IMR-90 (cell line): ENCODE results near the gene XRN1.
"Not testable (repeated sequence)": the region's sequence is repeated elsewhere in the genome, so short reads cannot be mapped to it uniquely, and the experiment has no call there.

Experiments used
- MAFK ChIP-seq: IDR thresholded peaks from 2 replicates; pipeline ENCODE4 v1.6.1; 2012; ENCODE audit warnings: low read depth, low read length, improper control_type of control experiment
- MXI1 ChIP-seq: IDR thresholded peaks from 2 replicates; pipeline ENCODE4 v1.6.1; 2012; ENCODE audit warnings: low read depth, mild to moderate bottlenecking, low read length, moderate library complexity, borderline replicate concordance
- POLR2A ChIP-seq: IDR thresholded peaks from 2 replicates; pipeline ENCODE4 v1.6.1; 2012; ENCODE audit warnings: mild to moderate bottlenecking, low read depth, low read length
- SMC3 ChIP-seq: fragments of 150-350 bp; IDR thresholded peaks from 2 replicates; pipeline ENCODE4 v1.6.1; 2016; ENCODE audit warnings: low read depth, mild to moderate bottlenecking, antibody characterized with exemption, low read length, moderate library complexity
- TF ChIP-seq, protein P1 (sequence below): conservative IDR thresholded peaks from 2 replicates; pipeline ENCODE4 v1.5.1; 2012; ENCODE audit warnings: mild to moderate bottlenecking, low read depth, low read length, improper control_type of control experiment

- TF ChIP-seq, protein P1, sequence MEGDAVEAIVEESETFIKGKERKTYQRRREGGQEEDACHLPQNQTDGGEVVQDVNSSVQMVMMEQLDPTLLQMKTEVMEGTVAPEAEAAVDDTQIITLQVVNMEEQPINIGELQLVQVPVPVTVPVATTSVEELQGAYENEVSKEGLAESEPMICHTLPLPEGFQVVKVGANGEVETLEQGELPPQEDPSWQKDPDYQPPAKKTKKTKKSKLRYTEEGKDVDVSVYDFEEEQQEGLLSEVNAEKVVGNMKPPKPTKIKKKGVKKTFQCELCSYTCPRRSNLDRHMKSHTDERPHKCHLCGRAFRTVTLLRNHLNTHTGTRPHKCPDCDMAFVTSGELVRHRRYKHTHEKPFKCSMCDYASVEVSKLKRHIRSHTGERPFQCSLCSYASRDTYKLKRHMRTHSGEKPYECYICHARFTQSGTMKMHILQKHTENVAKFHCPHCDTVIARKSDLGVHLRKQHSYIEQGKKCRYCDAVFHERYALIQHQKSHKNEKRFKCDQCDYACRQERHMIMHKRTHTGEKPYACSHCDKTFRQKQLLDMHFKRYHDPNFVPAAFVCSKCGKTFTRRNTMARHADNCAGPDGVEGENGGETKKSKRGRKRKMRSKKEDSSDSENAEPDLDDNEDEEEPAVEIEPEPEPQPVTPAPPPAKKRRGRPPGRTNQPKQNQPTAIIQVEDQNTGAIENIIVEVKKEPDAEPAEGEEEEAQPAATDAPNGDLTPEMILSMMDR: not testable (repeated sequence)
- not testable (repeated sequence) for TF ChIP-seq MXI1, SMC3, MAFK, POLR2A
These were observed 4.8 kb downstream of the XRN1 start for GRCh38 chr3:142443060-142443459.
